Measurements from ENCODE around the gene GEMIN7. TPM values are rescaled to one million over a fixed set of nuclear protein-coding genes. Genes with fewer than 3 reads are reported as not detected.

Gene GEMIN7
- polyA plus RNA-seq, 1 donor from 2014 or later, result 26.5 TPM

Small RNAs within 50 kb of the gene (small RNA-seq; reads per million reads assigned to genes)
- 0 to 0.65 (median 0) reads per million in 3 experiments for gene RNU6-611P

Other genes with a start within 250 kb of the GEMIN7 start
- gene NECTIN2, start 233.0 kb upstream of the GEMIN7 start, polyA plus RNA-seq, result 33.2 and 43.5 TPM in 2 replicates
- gene TOMM40, start 188.0 kb upstream of the GEMIN7 start, polyA plus RNA-seq, result 48.4 and 59.2 TPM in 2 replicates
- gene APOE, start 173.5 kb upstream of the GEMIN7 start, polyA plus RNA-seq, result 8.7 and 9.8 TPM in 2 replicates
- gene APOC1, start 164.7 kb upstream of the GEMIN7 start, polyA plus RNA-seq, result not detected in 2 replicates
- not detected in 2 replicates for gene APOC4, start 137.0 kb upstream of the GEMIN7 start, polyA plus RNA-seq
- gene APOC2, start 133.2 kb upstream of the GEMIN7 start, polyA plus RNA-seq, result not detected in 2 replicates
- 12.0 and 15.3 TPM in 2 replicates for gene CLPTM1, start 123.9 kb upstream of the GEMIN7 start, polyA plus RNA-seq
- 1.0 and 1.1 TPM in 2 replicates for gene RELB, start 77.8 kb upstream of the GEMIN7 start, polyA plus RNA-seq
- 30.1 and 38.4 TPM in 2 replicates for gene CLASRP, start 40.2 kb upstream of the GEMIN7 start, polyA plus RNA-seq
- 1.0 and 1.4 TPM in 2 replicates for gene ZNF296, start 2.8 kb upstream of the GEMIN7 start, polyA plus RNA-seq
- gene PPP1R37, start 13.9 kb downstream of the GEMIN7 start, polyA plus RNA-seq, result 53.7 and 56.6 TPM in 2 replicates
- 1.6 and 2.8 TPM in 2 replicates for gene NKPD1, start 81.7 kb downstream of the GEMIN7 start, polyA plus RNA-seq
- gene TRAPPC6A, start 99.0 kb downstream of the GEMIN7 start, polyA plus RNA-seq, result 34.9 and 48.5 TPM in 2 replicates
- 1.8 and 4.3 TPM in 2 replicates for gene BLOC1S3, start 99.5 kb downstream of the GEMIN7 start, polyA plus RNA-seq
- not detected in 2 replicates for gene EXOC3L2, start 166.1 kb downstream of the GEMIN7 start, polyA plus RNA-seq
- 11.6 and 23.1 TPM in 2 replicates for gene MARK4, start 172.0 kb downstream of the GEMIN7 start, polyA plus RNA-seq
- 0.14 TPM in 1 of 2 replicates, not detected in the other for gene CKM, start 243.6 kb downstream of the GEMIN7 start, polyA plus RNA-seq